Measurements from ENCODE around the gene OR2M2.

Gene OR2M2, protein sequence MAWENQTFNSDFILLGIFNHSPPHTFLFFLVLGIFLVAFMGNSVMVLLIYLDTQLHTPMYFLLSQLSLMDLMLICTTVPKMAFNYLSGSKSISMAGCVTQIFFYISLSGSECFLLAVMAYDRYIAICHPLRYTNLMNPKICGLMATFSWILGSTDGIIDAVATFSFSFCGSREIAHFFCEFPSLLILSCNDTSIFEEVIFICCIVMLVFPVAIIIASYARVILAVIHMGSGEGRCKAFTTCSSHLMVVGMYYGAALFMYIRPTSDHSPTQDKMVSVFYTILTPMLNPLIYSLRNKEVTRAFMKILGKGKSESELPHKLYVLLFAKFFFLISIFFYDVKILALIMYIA

DNA sequence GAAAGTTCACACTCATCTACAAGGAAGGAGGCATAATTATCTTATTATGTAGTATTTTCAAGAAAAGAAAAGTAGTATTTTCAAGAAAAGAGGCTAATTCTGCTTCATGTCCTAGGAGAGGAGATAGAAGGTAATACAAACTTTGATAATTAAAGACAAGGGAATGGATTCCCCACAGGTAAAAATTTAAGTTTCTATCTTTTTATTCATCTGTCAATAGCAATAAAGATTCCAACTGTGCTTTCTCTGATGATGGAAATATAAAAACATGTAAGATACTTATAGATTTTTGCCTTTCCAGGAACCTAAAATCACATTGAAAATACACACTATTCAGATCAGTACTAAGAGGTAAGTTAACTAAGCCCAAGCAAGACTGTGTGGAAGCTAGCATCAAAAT, at the start of gene OR2M2:
Gene OR2M2, plus strand, starts transcription at position 301 of the 400 bp plus-strand sequence. CDS start 5,165 bp downstream, outside the sequence.
- DNase-seq: no peak

DNA sequence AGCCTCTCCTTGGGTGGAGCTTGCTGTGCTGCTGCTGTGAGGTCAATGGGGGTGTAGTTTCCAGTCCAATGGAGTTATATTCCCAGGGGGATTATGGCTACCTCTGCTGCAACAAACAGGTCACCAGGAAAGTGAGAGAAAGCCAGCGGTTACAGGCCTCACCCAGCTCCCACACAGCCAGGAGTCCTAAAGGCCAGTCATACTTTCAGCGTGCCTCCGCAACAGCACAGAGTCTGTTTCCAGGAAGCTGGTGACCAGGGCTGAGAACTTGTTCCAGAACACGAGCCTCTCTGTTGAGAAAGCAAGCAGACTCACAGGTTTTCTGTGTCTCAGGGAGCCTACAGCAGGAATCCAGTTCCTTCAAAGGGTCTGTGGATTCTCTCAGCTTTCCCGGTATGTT, 47.0 kb upstream of the OR2M2 start:
- DNase-seq: no peak

DNA sequence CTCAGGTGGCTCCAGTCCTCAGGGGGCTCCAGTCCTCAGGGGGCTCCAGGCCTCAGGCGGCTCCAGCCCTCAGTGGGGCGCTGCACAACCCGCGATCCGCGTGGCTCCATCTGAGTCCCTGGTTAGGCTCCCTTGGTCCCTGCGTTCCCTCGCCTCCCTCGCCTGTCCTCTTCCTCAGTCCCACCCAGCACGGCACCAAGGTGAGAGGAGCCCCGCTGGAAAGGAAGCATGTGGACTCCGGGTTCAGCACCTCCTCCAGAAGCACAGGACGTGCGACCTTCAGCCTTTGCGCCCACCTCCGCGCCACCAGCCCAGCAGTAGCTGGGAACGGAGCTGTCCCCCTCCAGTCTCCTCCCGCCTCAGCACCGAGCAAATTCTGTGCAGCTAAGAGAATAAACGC, 37.8 kb upstream of the OR2M2 start:
- no peak for DNase-seq

DNA sequence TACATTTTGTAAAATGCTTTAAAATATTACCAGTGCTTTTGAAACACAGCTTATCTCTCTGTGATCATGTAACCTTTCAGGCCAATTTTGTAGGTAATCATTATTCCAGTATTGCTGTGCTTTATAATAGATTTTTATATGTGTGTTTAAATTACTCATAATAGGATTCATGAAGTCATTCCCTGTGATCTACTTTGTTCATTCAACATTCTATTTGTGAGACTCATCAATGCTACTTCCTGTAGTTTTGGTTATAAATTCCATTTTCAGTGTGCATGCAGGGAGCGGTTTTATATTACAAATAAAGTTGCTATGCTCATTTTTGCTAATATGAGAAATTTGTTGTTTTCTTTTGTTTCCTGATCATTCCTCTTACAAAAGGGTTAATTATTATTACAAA, 33.8 kb upstream of the OR2M2 start:
- no peak for DNase-seq

DNA sequence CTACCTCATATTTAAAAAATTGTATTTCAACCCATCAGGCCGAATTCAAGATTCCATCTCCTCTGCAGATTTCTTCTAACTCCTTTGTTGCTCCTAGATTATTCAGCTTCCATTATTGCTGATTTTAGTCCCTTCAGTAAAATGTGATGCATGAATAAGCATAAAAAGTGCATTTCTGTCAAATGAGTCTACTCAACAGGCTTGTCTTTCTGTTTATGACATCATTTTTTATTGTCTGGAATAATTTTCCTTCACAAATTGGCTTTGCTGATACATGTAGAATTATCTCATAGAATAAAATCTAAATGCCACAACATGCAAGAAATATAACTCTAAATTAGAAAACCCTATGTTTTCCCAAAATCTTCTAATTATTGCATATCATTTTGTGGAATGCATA, 31.3 kb upstream of the OR2M2 start:
- DNase-seq: no peak

DNA sequence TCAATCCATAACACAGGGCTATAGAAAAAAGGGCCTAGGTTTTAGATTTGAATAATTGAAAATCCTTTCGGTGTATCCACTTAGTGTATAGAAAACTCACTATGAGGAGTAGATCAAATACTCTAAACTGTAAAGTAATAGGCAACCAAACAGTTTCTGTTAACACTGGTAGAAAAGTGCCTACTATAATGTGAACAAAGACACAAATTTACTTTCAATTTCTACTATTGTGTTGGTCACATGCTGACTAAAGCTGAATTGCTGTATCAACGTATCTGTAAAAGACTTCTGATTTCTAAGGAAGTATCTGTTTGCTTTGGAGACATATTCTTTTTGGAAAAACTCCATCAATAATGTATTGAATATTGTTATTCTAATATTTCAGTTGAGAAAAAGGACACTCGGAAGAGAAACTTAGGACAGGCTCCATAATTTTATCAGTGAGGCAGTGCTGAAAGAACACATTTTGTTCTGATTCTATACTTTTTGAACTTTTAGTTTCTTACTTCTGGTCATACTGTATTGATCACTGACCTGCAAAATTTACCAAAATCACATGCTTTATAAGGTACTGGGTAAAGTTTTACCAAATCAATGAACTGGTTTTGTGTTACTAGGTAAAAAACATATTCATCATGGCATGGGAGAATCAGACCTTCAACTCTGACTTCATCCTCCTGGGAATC, 30.0 kb upstream of the OR2M2 start, which contains the start of gene OR2M5:
Gene OR2M5, plus strand, starts transcription at position 636 of the 686 bp plus-strand sequence. Its CDS starts 0 bp downstream, at position 636.
- no peak for DNase-seq

DNA sequence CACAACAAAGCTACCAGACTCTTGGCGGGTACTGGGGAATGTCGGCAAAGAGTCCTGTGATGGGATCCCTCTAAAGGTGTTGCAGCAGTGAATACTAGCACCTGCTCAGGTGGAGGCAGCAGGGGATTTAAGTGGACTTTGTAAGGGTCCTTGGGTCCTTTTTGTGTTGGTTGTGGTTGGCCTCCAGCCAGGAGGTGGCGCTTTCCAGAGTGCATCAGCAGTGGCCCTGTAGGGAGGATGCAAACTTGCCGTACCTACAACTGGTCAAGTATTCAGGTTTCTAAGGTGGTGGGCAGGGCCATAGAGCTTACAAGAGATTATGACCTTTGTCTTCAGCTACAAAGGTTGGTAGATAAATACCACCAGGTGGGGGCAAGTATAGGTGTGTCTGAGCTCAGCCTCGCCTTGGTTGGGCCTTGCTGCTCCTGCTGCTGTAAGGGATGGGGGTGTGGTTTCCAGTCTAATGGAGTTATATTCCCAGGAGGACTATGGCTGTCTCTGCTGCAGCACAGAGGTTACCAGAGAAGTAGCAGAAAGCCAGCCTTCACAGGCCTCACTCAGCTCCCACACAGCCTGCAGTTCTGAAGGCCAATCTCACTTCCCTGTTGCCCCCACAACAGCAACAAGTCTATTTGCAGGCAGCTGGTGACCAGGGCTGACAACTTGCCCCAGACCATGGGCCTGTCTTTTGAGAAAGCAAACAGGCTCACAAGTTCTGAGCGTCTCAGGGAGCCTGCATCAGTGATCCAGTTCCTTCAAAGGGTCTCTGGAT, 22.4 kb upstream of the OR2M2 start:
- no peak for DNase-seq

DNA sequence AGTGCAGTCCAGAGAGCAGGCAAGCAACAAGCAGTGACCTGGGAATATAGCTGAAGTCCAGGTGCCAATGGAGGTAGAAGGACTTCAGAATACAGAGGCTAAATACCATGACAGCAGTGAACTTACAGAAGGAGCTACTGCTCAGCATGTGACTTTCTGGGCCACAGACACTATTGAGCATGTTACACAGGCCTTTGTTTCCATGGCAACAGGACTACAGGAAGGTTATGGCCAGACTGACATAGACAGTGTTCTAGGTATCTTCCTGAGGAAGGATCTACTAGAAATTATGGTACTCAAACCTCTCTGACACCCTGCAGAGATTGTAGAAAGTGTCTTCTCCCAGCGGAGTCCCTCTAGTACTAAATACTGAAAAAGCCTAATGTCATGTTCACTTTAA, 18.7 kb upstream of the OR2M2 start:
- DNase-seq: no peak

DNA sequence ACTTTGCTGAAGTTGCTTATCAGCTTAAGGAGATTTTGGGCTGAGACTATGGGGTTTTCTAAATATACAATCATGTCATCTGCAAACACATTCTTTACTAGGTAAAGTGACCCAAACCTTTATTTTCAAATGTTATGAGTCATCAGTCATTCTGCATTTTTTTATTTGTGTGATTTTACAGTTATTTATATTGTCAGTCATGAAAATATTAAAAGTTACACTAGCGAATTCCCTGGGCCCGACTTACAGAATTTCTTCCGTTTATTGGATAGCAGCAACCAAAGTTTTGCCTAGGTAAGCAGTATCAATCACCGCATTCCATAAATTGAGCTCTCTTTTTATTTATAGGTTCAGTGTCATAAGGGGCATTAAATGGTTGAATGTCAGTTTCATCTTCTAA, 15.9 kb upstream of the OR2M2 start:
- no peak for DNase-seq

DNA sequence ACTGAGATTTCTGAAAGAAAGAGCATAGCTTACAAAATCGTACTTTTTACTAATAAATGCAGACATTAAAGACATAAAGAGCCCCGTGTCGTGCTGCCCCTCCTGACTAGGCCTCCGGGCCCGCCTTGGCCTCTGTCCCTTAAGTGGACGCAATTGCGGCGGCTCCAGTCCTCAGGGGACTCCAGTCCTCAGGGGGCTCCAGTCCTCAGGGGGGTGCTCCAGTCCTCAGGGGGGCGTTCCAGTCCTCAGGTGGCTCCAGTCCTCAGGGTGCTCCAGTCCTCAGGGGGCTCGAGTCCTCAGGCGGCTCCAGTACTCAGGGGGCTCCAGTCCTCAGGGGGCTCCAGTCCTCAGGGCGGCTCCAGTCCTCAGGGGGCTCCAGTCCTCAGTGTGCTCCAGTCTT, 10.6 kb upstream of the OR2M2 start:
- DNase-seq: no peak

DNA sequence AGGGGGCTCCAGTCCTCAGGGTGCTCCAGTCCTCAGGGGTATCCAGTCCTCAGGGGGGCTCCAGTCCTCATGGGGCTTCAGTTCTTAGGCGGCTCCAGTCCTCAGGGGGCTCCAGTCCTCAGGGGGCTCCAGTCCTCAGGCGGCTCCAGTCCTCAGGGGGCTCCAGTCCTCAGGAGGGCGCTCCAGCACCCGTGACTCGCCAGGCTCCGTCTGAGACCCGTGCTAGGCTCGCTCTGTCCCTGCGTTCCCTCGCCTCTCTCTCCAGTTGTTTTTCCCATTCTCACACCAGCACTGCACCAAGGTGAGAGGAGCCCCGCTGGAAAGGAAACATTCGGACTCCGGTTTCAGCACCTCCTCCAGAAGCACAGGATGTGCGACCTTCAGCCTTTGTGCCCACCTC, 9.4 kb upstream of the OR2M2 start:
- no peak for DNase-seq

DNA sequence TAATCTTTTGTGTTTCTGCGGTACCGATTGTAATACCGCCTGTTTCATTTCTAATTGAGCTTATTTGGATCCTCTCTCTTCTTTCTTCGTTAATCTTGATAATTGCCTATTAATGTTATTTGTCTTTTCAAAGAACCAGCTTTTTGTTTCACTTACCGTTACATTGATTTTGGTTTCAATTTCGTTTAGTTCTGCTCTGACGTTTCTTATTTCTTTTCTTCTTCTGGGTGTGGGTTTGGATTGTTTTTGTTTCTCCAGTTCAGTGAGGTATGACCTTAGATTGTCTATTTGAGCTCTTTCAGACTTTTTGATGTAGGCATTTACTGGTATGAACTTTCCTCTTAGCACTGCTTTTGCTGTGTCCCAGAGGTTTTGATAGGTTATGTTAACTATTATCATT, 9.4 kb downstream of the OR2M2 start:
- DNase-seq: no peak

DNA sequence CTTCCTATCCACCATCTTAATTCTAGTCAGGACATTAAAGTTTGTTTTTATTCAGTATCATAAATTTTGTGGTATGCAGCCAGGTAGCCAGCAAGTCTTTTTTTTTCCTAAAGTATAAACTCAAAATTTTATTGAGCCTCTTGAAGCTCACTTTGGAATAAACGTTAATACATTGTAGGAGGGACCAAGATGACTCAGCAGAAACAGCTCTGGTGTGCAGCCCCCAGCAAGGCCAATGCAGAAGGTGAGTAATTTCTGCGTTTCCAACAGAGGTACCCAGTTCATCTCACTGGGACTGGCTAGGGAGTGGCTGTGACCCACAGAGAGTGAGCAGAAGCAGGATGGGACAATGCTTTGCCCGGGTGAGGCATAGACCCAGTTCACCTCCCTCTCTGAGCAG, 12.7 kb downstream of the OR2M2 start:
- no peak for DNase-seq

DNA sequence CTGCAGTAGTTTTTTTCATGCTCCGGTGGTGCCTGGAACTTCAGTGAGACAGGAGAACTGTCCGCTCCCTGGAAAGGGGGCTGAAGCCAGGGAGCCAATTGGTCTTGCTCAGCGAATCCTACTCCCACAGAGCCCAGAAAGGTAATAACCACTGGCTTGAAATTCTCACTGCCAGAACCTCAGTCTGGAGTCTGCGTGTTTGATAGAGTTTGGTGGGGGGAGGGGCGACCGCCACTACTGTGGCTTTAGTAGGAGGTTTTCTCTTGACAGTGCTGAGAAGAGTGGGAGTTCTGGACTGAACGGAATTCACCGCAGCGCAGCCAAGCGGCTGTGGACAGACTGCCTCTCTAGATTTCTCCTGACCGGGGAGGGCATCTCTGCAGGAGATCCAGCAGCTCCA, 14.4 kb downstream of the OR2M2 start:
- DNase-seq: no peak

DNA sequence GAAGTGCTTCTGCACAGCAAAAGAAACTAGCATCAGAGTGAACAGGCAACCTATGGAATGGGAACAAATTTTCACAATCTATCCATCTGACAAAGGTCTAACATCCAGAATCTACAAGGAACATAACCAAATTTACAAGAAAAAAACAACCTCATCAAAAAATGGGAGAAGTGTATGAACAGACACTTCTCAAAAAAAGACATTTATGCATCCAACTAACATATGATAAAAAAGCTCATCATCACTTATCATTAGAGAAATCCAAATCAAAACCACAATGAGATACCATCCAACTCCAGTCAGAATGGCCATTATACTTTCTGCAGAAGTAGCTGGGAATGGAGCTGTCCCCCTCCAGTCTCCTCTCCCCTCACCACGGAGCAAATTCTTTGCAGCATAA, 19.5 kb downstream of the OR2M2 start:
- DNase-seq: no peak

DNA sequence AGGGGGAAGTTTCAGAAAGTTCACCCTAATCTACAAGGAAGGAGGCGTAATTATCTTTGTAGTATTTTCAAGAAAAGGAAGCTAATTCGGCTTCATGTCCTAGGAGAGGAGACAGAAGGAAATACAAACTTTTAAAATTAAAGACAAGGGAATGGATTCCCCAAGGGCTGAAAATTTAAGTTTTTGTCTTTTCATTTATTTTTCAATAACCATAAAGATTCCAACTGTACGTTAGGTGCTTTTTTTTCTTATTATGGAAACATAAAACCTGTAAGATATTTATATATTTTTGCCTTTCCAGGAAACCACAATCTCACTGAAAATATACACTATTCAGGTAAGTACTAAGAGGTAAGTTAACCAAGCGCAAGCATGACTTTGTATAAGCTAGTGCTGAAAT, 22.3 kb downstream of the OR2M2 start, which contains the start of gene OR2M3:
Gene OR2M3, plus strand, starts transcription at position 301 of the 400 bp plus-strand sequence. CDS start 5,803 bp downstream, outside the sequence.
- no peak for DNase-seq

DNA sequence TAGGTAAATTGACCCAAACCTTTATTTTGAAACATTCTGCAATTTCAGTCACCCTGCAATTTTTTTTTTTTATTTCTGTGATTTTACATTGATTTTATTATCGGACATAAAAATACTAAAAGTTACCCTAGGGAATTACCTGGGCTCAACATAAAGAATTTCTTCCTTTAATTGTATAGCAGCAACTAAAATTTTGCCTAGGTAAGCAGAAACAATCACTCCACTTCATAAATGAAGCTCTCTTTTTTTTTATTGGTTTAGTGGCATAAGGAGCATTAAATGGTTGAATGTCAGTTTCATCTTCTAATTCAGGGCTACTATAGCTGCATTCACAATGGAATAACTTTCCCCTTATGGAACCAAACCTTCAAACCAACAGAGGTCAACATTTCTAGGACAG, 41.3 kb downstream of the OR2M2 start:
- no peak for DNase-seq

DNA sequence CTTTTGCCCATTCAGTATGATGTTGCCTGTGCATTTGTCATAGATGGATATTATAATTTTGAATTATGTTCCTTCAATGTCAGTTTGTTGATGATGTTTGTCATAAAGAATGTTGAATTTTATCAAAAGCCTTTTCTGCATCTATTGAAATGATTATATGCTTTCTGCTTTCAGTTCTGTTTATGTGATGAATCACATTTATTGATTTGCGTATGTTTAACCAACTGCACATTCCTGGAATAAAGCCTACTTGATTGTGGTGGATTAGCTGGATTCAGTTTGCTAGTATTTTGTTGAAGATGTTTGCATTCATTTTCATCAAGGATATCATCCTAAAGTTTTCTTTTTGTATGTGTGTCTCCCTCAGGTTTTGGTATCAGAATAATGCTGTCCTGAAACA, 50.9 kb downstream of the OR2M2 start:
- no peak for DNase-seq

DNA sequence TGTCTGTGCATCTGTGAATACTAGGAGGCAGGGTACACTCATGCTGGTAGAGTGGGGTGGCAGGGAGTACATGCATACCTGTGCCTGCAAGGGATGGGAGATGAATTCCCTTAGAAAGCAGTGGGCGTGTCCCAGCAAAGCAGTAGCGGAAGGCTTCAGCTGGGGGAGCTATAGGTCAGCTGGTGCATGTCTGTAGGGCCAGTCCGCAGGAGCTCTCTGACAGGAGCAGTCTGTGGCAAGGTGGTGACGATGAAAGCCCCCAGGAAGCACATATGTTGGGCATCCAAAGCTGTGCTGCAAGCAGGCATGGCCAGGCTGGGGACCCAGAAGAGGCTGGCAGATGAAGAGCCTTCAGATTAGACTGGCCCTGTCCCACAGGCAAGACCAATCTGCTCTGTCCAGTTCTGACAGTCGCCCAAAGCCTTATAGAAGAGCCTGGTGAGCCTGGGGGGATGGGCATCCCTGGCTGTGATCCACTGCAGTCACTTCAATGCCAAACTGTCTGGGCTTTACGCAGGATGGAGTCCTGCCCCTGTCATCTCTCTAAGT, 54.8 kb downstream of the OR2M2 start:
- no peak for DNase-seq

All from NCI-H2171 treated with DMSO at 0.1 percent for 48 hours (cell line).